Measurements from ENCODE around the gene ZMIZ2.

Gene ZMIZ2

DNA sequence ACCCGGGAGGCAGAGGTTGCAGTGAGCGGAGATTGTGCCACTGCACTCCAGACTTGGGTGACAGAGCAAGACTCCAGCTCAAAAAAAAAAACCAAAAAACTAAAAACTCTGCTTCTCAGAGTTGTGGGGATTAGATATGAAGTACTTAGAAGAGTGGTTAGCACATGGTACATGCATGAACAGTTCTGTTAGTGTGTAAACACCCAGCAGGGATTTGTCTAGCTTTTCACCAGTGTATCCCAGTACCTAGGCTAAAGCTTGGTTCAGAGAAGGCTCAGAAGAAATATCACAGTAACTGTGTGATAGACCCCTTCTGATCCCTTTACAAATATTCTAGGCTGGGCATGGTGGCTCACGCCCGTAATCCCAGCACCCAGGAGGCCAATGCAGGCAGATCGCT lies 57.3 kb downstream of the ZMIZ2 start:
- DNase-seq, result no peak

DNA sequence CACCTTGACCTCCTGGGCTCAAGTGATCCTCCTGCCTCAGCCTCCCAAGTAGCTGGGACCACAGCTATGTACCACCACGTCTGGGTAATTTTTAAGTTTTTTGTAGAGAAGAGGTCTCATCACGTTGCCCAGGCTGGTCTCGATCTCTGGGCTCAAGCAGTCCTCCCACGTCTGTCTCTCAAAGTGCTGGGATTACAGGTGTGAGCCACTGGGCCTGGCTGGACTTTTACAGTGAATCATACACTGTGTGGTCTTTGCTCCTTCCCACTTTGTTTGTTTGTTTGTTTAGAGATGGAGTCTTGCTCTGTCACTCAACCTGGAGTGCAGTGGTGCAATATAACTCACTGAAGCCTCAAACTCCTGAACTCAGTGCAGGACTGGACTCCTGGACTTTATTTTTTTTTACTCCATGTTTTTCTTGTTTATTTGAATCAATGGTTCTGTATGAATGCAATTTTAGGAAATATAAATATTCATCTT lies 60.3 kb downstream of the ZMIZ2 start:
- no peak for DNase-seq

DNA sequence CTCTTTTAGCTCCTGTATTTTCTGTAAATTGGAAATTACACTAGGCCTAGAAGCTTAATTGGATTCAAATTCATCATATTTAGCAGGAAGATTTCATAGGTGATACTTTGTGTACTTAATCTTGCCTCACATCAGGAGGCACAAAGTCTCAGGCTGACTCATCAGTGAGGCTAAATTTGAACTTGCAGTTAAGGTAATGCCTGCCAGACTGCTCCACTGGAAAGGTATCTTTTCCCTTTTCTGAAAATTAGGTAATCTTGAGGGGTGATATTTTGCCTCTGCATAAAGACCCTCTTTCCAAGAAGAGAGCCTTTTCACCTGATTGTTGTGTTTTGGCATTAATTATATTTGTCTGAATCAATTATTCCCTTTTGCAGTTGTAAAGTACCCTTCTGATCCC lies 62.4 kb downstream of the ZMIZ2 start:
- no peak for DNase-seq

DNA sequence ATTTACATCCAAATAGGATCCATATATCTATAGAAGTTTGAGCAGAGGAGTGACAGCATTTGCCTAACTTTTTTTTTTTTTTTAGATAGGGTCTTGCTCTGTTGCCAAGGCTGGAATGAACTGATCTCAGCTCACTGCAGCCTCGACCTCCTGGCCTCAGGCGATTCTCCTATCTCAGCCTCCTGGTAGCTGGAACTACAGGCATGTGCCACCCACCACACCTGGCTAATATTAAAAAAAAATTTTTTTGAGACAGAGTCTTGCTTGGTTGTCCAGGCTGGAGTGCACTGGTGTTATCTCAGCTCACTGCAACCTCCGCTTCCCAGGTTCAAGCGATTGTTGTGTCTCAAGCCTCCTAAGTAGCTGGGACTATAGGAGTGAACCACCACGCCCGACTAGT lies 62.9 kb downstream of the ZMIZ2 start:
- no peak for DNase-seq

DNA sequence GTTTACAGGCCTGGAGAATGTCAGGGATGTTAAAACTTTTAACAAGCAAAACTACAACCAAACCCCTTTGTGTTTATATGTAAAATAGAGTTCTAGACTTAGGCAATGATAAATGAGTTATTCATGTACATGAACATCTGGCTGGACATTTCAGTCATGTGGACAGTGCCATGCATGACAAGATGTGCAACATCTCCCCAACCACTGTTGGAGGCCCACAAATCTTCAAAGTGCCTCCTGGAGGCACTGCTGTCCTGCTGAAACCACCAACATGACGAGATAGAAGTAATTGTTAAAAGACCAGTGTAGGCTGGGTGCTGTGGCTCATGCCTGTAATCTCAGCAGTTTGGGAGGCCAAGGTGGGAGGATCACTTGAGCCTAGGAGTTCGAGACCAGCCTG lies 66.3 kb downstream of the ZMIZ2 start:
- no peak for DNase-seq

DNA sequence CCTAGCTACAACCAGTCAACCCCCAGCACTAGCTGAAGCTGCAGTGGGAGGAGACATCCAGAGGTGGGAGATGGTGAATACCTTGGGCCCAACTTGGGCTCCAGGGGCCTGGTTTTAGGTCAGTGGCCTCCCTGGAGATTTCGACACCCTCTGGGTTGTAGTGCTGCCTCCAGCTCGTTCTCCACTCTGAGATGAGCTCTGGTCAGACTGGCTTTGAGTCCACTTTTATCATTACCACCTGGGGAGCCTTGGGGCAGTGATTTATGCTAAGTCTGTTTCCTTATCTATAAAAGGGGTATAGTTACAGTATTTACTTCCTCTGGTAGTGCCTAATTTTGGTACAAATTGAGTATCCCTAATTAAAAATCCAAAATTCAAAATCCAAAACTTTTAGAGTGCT lies 70.6 kb downstream of the ZMIZ2 start:
- DNase-seq, result no peak

Data from fibroblast of skin of back (primary cell).